Keratinocyte (primary cell): ENCODE data around the gene C10orf67.

Experiments used
- EZH2 ChIP-seq: IDR thresholded peaks from one replicate; pipeline ENCODE4 v1.6.1; 2012; ENCODE audit warnings: inconsistent platforms, mild to moderate bottlenecking, low read length, moderate library complexity
- TF ChIP-seq, protein P1 (sequence below), 3 experiments: IDR thresholded peaks in 1 of 3; conservative IDR thresholded peaks in 1 of 3; optimal IDR thresholded peaks in 1 of 3; 2 replicates in 2 of 3; 3 replicates in 1 of 3; pipeline versions ENCODE3 to v1.5.1; 2011; ENCODE audit warnings: low read length in 3 of 3, mild to moderate bottlenecking in 3 of 3, moderate library complexity in 2 of 3, control low read depth in 1 of 3, inconsistent platforms in 1 of 3; ENCODE audit not compliant: insufficient read depth in 2 of 3; ENCODE audit errors: extremely low read depth in 1 of 3

DNA sequence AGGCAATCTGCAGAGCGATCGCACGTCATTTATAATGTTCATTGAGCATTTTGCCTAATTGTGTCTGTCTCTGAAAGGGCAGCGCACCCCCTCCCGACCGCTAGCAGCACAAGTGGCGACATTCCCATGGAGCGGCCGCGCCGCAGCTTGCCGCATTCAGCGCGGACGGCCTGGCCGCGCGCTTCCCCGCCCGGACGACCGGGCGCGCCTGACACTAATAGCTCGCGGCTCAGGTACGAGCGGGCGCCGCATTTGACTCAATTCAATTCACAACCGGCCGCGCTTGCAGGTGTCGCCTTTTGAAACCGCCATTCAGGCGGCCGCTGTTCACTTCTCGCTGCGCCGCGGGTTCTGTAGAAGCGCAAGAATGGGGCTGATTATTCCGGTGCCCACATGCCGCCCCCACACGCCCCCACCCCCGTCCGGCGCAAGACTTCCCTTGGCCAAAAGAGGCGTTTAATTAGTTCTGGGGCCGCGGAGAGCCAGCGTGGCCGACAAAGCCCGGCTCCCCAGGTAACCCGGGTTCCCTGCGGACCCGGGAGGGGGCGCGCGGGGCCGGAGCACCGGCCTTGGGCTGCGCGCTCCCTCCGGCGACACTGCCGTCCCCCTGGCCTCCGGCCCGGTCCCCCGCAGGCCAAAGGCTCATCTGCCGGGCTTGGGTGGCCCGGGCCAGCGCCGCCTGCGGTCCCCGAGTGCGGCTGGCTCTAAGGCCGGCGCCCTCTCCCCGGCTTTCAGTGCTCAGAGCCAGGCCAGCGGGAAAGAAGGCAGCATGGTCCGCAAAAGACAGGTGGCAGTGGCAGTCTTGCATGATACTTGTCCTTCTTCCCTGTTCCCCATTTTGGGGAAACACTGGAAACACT is 171.2 kb downstream of the C10orf67 start:
- TF ChIP-seq, protein P1, sequence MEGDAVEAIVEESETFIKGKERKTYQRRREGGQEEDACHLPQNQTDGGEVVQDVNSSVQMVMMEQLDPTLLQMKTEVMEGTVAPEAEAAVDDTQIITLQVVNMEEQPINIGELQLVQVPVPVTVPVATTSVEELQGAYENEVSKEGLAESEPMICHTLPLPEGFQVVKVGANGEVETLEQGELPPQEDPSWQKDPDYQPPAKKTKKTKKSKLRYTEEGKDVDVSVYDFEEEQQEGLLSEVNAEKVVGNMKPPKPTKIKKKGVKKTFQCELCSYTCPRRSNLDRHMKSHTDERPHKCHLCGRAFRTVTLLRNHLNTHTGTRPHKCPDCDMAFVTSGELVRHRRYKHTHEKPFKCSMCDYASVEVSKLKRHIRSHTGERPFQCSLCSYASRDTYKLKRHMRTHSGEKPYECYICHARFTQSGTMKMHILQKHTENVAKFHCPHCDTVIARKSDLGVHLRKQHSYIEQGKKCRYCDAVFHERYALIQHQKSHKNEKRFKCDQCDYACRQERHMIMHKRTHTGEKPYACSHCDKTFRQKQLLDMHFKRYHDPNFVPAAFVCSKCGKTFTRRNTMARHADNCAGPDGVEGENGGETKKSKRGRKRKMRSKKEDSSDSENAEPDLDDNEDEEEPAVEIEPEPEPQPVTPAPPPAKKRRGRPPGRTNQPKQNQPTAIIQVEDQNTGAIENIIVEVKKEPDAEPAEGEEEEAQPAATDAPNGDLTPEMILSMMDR (optimal IDR thresholded peaks at IDR 0.05 in 1 of 3, IDR thresholded peaks at IDR 0.05 in 1 of 3, conservative IDR thresholded peaks at IDR 0.05 in 1 of 3; ENCODE audit: extremely low read depth in 1 of 3, insufficient read depth in 2 of 3, low read length in 3 of 3) = no peak
- peak; percentile 57 for TF ChIP-seq EZH2
